Measurements from ENCODE around the gene EIF6. TPM values are rescaled to one million over a fixed set of nuclear protein-coding genes. Genes with fewer than 3 reads are reported as not detected.
"Not testable (repeated sequence)": the region's sequence is repeated elsewhere in the genome, so short reads cannot be mapped to it uniquely, and the experiment has no call there.

The EIF6 gene
- total and polyA plus RNA-seq, 2 donors (not counting 1 experiment from before 2014, with no cell fraction given) = 117 to 156 TPM

GRCh38 chr20:35257175-35257909 lies 27.2 kb downstream of the EIF6 start:
- Histone ChIP-seq H3K27ac (ENCODE audit: insufficient read depth, low read length) (no peak overlapping the region), H3K4me3 (replicated peaks in 1 of 4; ENCODE audit: control extremely low read depth in 1 of 4, insufficient read depth in 1 of 4, low read depth in 3 of 4, low read length in 4 of 4) (no peak overlapping the region), H3K79me2 (ENCODE audit: control insufficient read depth, insufficient read depth, low read length) (no peaks in the 10 kb centered on the region), H3K4me1 (ENCODE audit: control insufficient read depth, extremely low read depth, insufficient read depth, low read length) (no peaks in the 10 kb centered on the region), H3K9me3 (ENCODE audit: control insufficient read depth, insufficient read depth, low read depth, low read length) (no peaks in the 10 kb centered on the region), H2AFZ (ENCODE audit: low read length) (no peak overlapping the region), H3K9ac (ENCODE audit: insufficient read depth, low read length) (no peak overlapping the region), H4K20me1 (ENCODE audit: control insufficient read depth, extremely low read depth, insufficient read depth, low read length) (no peaks in the 10 kb centered on the region), H3K36me3 (ENCODE audit: control insufficient read depth, insufficient read depth, low read length) (no peaks in the 10 kb centered on the region), H3K27me3 (ENCODE audit: control insufficient read depth, insufficient read depth, low read length) (no peaks in the 10 kb centered on the region), H3K4me2 (ENCODE audit: extremely low read depth, insufficient read depth, low read length) (no peak overlapping the region)
- TF ChIP-seq EZH2 (IDR thresholded peaks at IDR 0.05; ENCODE audit: low read length, missing control alignments) (no peak), CTCF (conservative IDR thresholded peaks at IDR 0.05 in 1 of 2, IDR thresholded peaks at IDR 0.05 in 1 of 2; ENCODE audit: low read depth in 1 of 2, low read length in 2 of 2) (no peak)
- DNase-seq (ENCODE audit: low read depth in 2 of 2) = peak in 1 of 2 donors; percentile 76

GRCh38 chr20:35254448-35254999 lies 30.0 kb downstream of the EIF6 start:
- TF ChIP-seq EZH2 (IDR thresholded peaks at IDR 0.05; ENCODE audit: low read length, missing control alignments) (no peak), CTCF (conservative IDR thresholded peaks at IDR 0.05 in 1 of 2, IDR thresholded peaks at IDR 0.05 in 1 of 2; ENCODE audit: low read depth in 1 of 2, low read length in 2 of 2) (no peak)
- no peaks in the 10 kb centered on the region for H4K20me1 ChIP-seq (ENCODE audit: control insufficient read depth, extremely low read depth, insufficient read depth, low read length)
- DNase-seq (ENCODE audit: low read depth in 2 of 2) = no peak
- no peaks in the 10 kb centered on the region for H3K36me3 ChIP-seq (ENCODE audit: control insufficient read depth, insufficient read depth, low read length)
- no peak overlapping the region for H3K4me2 ChIP-seq (ENCODE audit: extremely low read depth, insufficient read depth, low read length)
- H3K9me3 ChIP-seq (ENCODE audit: control insufficient read depth, insufficient read depth, low read depth, low read length) = no peaks in the 10 kb centered on the region
- no peaks in the 10 kb centered on the region for H3K4me1 ChIP-seq (ENCODE audit: control insufficient read depth, extremely low read depth, insufficient read depth, low read length)
- H3K79me2 ChIP-seq (ENCODE audit: control insufficient read depth, insufficient read depth, low read length) = no peaks in the 10 kb centered on the region
- no peak overlapping the region for H2AFZ ChIP-seq (ENCODE audit: low read length)
- H3K9ac ChIP-seq (ENCODE audit: insufficient read depth, low read length) = no peak overlapping the region
- H3K27ac ChIP-seq (ENCODE audit: insufficient read depth, low read length) = no peak overlapping the region
- no peaks in the 10 kb centered on the region for H3K27me3 ChIP-seq (ENCODE audit: control insufficient read depth, insufficient read depth, low read length)
- H3K4me3 ChIP-seq (replicated peaks in 1 of 4; ENCODE audit: control extremely low read depth in 1 of 4, insufficient read depth in 1 of 4, low read depth in 3 of 4, low read length in 4 of 4) = no peak overlapping the region

GRCh38 chr20:35253010-35253409 lies 31.6 kb downstream of the EIF6 start:
- Histone ChIP-seq H3K9ac (ENCODE audit: insufficient read depth, low read length) (no peak overlapping the region), H3K36me3 (ENCODE audit: control insufficient read depth, insufficient read depth, low read length) (no peaks in the 10 kb centered on the region), H3K27me3 (ENCODE audit: control insufficient read depth, insufficient read depth, low read length) (no peaks in the 10 kb centered on the region), H3K27ac (ENCODE audit: insufficient read depth, low read length) (no peak overlapping the region), H3K4me2 (ENCODE audit: extremely low read depth, insufficient read depth, low read length) (no peak overlapping the region), H3K9me3 (ENCODE audit: control insufficient read depth, insufficient read depth, low read depth, low read length) (no peaks in the 10 kb centered on the region), H2AFZ (ENCODE audit: low read length) (no peak overlapping the region), H3K4me3 (replicated peaks in 1 of 4; ENCODE audit: control extremely low read depth in 1 of 4, insufficient read depth in 1 of 4, low read depth in 3 of 4, low read length in 4 of 4) (no peak overlapping the region), H3K79me2 (ENCODE audit: control insufficient read depth, insufficient read depth, low read length) (no peaks in the 10 kb centered on the region), H3K4me1 (ENCODE audit: control insufficient read depth, extremely low read depth, insufficient read depth, low read length) (no peaks in the 10 kb centered on the region), H4K20me1 (ENCODE audit: control insufficient read depth, extremely low read depth, insufficient read depth, low read length) (no peaks in the 10 kb centered on the region)
- TF ChIP-seq CTCF (conservative IDR thresholded peaks at IDR 0.05 in 1 of 2, IDR thresholded peaks at IDR 0.05 in 1 of 2; ENCODE audit: low read depth in 1 of 2, low read length in 2 of 2) (no peak), EZH2 (IDR thresholded peaks at IDR 0.05; ENCODE audit: low read length, missing control alignments) (no peak)
- no peak for DNase-seq (ENCODE audit: low read depth in 2 of 2)

GRCh38 chr20:35252598-35252997 lies 32.0 kb downstream of the EIF6 start:
- H3K4me1 ChIP-seq (ENCODE audit: control insufficient read depth, extremely low read depth, insufficient read depth, low read length); H3K9me3 ChIP-seq (ENCODE audit: control insufficient read depth, insufficient read depth, low read depth, low read length); H3K9ac ChIP-seq (ENCODE audit: insufficient read depth, low read length); H3K36me3 ChIP-seq (ENCODE audit: control insufficient read depth, insufficient read depth, low read length); DNase-seq (ENCODE audit: low read depth in 2 of 2); H4K20me1 ChIP-seq (ENCODE audit: control insufficient read depth, extremely low read depth, insufficient read depth, low read length); H3K27me3 ChIP-seq (ENCODE audit: control insufficient read depth, insufficient read depth, low read length); H3K79me2 ChIP-seq (ENCODE audit: control insufficient read depth, insufficient read depth, low read length); H3K4me3 ChIP-seq (replicated peaks in 1 of 4; ENCODE audit: control extremely low read depth in 1 of 4, insufficient read depth in 1 of 4, low read depth in 3 of 4, low read length in 4 of 4); H3K27ac ChIP-seq (ENCODE audit: insufficient read depth, low read length); H2AFZ ChIP-seq (ENCODE audit: low read length); H3K4me2 ChIP-seq (ENCODE audit: extremely low read depth, insufficient read depth, low read length): not testable (repeated sequence)
